Hippocampal formation (tissue), 2 donors: ENCODE measurements around the gene TBX18.
A peak's percentile ranks its signal among the peaks of the same experiment; 100 is the strongest.

ENCODE experiments used
- DNase-seq, 2 donors: peaks; one replicate each; lab custom pipeline; 2025; lab: John Stamatoyannopoulos, UW

Gene TBX18

GRCh38 chr6:84764332-84765049, at the start of gene TBX18:
Gene TBX18 (minus strand): TSS chr6:84764598. CDS start chr6:84764181, 417 bp downstream.
- peak in 1 of 2 donors; percentile 7 for DNase-seq

- no peak for DNase-seq
Measured at GRCh38 chr6:84811351-84811750, 47.0 kb upstream of the TBX18 start.

DNA sequence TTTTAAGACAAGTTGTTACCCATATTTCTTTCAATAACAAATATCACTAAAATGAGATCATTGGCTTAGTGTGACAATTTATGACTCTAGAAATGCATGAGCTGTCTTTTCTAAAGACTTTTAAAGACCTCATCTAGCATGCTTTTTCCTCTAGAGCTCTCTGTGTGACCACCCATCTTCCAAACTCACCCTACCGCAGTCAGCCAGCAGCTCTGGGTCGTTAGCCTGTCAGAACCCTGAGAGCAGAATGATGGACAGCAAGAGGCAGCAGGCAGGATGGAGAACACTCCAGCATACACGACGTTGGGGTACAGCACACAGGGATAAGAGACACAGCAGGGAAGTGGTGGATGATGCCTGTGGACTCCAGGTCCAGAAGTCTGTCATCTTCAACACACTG, 45.1 kb upstream of the TBX18 start:
- DNase-seq, result no peak

DNA sequence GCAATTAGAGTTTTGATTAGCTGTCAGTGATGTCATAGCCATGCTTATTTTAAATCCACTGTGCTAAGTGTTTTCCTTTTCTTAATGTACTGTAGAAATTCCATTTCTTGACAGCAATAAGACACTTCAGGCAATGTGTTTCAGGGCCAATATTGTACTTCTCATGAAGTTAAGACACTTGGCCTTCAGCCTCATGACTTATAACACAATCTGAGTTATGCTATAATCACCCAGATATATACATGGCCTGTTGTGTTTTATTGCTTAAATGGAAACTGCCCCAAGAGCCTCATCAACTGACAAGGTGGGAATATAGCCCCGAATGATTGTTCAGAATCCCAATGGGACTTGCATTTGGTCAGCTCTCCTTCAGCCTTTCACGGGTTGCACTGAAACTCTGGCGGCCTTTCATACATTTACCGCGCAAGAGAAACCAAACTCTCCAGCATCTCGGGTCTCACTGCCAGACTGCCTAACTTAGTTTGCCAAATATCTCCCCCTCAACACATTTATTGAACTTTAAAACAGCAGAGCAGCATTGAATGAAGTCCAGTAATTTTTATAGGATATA, 44.2 kb upstream of the TBX18 start:
- DNase-seq, result no peak

DNA sequence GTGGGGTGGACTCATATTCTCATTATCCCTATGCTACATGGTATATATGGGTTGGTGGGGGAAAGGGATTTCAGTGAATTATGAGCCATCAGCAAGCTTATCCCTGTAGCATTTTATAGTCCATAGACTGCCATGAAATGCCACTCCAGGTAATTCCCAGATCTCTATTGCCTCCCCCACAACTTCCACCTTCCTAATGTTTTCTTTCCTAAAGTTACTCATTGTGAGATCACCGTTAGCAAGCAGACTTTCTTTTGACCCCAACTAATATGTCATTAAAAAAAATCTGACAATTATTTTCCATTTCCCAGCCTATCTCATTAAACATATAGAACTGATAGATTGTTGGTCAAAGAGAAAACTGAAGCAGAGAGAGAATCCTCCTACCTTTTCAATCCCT, 40.7 kb upstream of the TBX18 start:
- no peak for DNase-seq

DNA sequence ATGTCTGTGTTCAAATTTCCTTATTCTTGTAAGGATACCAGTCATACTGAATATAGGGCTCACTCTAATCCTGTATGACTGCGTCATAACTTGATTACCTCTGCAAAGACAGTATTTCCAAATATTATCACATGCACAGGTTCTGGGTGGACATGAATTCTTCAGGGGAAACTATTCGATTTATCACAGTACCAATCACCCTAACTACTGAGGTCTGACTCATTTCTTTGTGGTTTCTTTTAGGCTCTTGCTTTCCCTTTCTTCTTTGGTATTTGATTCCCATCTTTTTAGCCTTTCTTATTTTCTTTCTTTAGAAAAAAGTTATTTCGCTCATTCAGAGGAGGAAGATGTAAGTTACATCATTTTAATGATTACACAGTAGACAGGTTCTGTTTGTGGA, 40.3 kb upstream of the TBX18 start:
- no peak for DNase-seq

DNA sequence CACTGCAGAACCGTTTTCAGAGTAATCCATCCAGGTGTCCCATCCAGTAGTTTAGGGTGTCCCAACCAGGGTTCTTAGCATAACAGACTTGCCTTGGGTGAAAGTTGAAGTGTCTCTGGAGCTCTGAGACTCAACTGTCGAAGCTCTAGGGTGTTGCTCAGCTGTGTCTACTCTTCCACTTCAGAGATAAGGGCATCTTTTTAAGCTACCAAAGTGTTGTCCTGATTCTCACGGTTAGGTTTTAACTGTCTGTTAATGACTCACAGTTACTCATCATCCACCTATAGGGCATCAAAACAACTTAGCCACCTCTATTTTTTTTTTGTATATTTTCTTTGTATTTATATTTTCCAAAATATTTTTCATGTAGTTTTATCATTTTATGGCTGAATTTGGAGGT, 36.9 kb upstream of the TBX18 start:
- no peak for DNase-seq

GRCh38 chr6:84798257-84798656, 33.9 kb upstream of the TBX18 start:
- no peak for DNase-seq

- DNase-seq, result no peak
Measured at GRCh38 chr6:84796343-84796742, 31.9 kb upstream of the TBX18 start.

GRCh38 chr6:84791927-84792326, 27.5 kb upstream of the TBX18 start:
- no peak for DNase-seq

DNA sequence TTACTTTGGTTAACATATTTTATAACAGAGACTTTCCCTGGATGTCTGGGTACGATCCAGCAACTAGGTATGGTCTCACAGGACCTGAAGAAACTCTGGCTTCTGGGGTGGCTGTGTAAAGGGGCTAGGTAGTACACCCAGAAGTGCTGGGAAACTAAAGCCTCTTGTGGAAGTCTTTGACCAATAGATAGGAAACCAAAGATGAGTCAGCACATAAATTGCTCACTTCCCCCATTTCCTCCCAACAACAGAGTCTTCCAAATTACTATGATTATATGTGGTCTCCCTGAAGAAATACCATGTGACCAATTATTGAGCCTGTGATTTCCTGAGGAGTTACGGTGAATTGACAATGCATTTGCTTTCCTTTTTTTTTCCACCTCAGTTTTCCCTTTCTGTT, 26.8 kb upstream of the TBX18 start:
- DNase-seq, result no peak

DNA sequence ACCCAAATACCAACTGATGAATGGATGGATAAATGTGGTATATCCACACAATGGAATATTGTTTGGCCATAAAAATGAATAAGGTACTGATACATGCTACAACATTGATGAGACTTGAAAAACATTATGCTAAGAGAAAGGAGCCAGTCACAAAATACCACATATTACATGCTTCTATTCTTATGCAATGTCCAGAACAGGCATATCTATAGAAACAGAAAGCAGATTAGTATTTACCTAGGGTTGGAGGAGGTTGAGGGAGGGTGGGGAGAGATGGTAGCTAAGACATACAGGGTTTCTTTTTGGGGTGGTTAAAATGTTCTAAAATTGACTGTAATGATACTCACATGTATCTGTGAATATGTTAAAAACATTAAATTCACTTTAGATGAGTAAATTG, 24.8 kb upstream of the TBX18 start:
- no peak for DNase-seq

DNA sequence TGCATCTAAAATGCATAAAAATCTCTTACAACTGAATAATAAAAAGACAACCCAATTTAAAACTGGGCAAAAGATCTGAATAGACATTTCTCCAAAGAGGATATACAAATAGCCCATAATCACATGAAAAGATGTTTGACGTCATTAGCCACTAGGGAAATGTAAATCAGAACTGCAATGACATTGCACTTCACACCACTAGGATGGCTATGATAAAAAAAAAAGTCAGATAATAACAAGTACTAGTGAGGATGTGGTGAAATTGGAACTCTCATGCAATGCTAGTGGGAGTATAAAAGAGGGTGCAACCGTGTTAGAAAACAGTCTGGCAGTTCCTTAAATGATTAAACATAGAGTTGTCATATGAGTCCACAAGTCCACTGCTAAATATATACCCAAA, 24.3 kb upstream of the TBX18 start:
- DNase-seq, result no peak

DNA sequence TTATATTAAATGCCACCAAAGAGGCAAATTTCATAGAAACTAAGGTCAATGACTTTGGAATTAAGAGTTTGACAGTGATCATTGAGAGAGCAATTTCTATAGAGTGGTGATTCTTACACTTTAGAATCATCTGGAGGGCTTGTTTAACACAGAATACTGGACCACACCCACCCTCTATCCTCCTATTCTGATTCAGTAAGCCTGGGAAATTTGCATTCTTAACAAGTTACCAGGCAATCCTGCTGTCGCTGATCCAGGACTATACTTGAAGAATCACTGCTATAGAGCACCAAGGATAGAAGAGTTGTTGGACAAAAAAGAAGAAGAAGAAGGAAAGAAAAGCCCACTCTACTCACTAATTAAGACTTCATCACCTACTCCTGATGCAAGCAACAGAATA, 21.3 kb upstream of the TBX18 start:
- DNase-seq, result no peak

- DNase-seq, result no peak
Measured at GRCh38 chr6:84779917-84780316, 15.5 kb upstream of the TBX18 start.

DNA sequence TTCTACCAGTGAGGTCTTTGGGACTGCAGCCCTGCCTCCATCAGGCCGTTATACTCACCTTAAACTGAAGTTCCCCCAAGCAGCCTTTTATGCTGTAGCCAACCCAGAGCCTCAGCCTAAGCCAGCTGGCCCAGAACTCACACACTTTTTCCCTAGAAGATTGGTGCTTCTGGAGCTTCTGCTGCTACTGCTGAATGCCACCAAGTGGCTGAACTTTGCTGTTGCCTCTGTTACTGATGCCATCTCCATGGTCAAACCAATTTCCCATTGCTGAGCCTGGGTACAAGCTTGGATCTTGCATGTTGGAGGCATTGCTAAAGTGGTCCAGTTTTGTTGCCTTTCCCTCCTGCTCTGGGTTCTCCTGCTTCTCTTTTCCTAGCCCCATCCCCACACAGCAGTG, 15.0 kb upstream of the TBX18 start:
- DNase-seq, result no peak

DNA sequence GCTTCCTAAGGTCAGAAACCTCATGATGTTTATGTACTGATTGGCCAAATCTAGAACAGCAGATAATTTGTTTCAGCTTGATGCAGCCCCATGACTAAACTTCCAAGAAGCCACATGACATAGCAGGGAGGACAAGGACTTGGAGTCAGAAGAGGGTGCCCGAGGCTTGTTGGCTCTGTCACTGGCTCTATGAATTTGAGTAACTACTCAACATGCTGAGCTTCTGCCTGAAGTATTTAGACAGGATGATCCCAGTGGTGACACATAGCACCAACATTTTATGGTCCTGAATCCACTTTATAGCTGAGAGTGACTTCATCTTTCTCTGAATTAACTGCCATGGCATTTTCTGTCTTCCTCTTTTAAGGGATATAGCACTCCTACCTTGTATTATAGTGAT, 13.5 kb upstream of the TBX18 start:
- DNase-seq, result no peak

DNA sequence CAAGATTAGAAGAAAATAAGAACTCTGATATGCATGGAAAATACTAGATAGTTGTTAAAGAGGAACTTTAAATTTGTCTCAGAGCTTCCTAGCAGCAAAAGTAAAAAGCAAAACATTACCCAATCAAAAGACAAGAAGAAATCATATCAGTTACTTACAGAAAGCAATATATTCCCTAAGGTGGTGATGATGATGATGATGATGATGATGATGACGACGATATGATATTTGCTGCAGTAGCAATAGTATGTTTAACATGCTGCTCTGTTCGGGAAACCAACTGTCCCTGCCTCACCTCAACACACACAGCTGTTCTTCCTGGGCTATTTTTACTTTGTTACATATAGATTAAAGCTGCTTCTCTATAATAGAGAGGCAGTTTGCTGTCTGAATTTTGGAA, 12.0 kb upstream of the TBX18 start:
- DNase-seq, result no peak

GRCh38 chr6:84775751-84776150, 11.4 kb upstream of the TBX18 start:
- DNase-seq, result no peak

- DNase-seq, result no peak
Measured at GRCh38 chr6:84774985-84775284, 10.5 kb upstream of the TBX18 start.

DNA sequence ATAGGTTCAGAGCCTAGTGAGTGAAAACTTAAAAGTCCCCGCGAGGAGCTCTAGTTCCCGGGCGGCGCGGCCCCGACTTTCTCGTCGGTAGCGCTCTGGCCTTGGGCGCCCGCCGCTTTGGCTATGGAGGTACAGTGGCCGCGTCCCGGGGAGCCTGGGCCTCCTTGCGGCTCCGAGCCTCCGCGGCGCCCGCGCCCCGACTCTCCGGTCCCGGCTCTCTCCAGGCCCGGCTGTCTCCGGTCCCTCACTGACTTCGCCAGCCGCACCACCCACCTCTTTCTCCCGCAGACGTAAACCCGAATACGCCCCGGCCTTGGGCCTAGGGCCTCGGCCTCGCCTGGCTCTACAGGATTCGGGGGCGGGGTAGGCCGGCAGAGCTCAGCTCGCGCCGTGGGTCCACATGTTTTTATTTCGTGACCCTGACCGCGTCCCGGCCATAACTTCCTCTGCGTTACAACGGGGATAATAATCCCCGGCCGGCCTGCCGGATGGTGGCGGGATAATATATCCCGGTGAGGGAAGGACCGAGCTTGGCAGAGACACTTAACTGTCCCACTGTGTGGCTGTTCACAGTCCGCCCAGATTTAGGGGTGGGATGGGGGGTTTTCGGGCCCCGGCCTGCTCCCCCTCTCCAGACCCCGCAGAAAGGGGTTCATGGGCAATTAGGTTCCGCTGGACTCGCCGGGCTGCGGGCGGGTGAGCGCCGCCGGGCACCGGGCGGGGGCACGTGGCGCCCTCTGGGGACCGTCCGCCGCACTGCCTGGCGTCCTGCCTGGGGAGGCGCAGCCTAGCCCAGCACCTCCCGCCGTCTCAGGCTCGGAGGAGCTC, 10.0 kb upstream of the TBX18 start:
- DNase-seq, result no peak

DNA sequence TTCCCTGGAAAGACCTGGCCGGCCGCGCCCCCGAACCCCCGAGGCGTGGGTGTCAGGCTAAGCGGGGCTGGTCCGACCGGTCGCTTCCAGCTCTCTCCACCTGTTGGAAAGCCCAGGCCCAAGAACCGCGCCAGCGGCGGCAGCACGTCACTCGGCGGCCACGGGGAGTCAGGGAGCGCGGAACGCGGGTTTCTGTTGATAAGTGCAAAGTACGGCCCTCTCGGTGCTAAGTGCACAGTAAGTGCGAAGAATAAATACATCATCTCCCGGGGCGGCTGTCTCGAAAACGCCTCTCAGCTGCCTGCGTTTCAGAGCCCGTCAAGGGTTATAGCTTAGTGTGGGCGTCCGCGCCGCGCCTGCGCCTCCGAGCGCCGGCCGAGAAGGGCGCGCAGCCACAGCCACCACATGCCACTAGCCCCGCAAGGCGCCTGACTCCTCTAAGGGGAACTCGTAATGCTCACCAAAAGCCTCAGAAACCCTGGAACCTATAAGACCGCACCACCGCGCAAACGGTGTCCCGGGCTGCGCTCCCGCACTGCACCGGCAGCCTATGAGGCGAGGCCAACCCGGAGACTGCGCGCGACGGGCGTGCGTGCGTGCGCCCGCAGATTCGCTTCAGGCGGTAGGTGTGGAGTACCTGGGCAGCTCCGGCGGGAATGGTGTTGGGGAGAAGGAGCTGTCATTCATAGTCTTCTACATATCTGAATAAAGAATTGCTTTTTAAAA, 9.2 kb upstream of the TBX18 start:
- no peak for DNase-seq

DNA sequence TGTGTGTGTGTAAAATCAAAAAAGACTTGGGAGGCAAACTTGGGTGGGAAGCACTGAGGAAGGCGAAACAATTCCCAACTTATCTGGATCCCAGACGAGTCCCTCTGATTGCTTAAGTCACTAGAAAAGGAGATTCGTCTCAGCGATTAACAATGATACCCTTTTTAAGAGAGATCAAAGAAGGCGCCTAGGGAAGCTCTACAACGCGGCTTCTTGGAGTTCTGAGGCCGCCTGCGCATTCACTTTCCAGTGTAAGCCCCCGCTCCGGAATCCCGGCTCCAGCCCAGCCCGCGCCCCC, 8.7 kb upstream of the TBX18 start:
- DNase-seq, result no peak
